Measurements from ENCODE around the gene HMBS.

DNA sequence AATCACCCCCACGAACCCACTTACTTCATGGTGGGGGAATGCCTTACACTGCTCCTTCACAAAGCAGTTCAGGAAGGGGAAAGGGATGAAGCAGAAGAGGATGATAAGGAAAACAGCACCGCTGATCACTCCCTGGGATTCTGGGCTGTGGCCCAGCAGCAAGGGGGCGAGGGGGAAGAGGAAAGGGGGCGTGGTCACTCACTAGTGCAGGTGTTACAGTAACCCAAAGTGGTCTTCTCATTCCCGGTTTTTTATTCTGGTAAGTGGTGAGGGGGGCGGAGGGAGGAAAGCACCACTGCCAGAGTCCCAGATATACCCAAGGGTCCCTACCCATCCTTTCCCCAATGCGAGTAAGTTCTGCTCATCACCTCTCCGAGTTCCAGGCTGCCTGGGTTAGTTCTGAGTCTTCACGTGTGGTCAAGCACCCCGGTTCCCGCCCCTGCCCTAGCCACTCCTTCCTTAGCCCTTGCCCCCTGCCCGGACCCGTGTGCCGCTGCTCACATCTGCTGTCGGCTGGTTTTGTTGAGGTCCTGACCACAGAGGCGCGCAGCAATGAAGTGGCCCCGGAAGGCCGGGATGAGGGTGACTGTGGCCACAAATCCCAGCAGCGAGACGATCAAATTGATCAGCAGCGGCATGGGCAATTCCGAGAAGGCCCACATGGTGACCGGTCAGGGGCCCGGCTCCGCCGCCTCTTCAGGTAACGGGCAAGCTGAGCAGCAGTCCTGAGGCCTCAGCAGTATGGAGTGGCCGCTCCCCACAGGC is 16.5 kb downstream of the HMBS start:
- no peak for TF ChIP-seq POLR2A (IDR thresholded peaks at IDR 0.05)
- TF ChIP-seq, protein P1, sequence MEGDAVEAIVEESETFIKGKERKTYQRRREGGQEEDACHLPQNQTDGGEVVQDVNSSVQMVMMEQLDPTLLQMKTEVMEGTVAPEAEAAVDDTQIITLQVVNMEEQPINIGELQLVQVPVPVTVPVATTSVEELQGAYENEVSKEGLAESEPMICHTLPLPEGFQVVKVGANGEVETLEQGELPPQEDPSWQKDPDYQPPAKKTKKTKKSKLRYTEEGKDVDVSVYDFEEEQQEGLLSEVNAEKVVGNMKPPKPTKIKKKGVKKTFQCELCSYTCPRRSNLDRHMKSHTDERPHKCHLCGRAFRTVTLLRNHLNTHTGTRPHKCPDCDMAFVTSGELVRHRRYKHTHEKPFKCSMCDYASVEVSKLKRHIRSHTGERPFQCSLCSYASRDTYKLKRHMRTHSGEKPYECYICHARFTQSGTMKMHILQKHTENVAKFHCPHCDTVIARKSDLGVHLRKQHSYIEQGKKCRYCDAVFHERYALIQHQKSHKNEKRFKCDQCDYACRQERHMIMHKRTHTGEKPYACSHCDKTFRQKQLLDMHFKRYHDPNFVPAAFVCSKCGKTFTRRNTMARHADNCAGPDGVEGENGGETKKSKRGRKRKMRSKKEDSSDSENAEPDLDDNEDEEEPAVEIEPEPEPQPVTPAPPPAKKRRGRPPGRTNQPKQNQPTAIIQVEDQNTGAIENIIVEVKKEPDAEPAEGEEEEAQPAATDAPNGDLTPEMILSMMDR (IDR thresholded peaks at IDR 0.05 in 4 of 5, conservative IDR thresholded peaks at IDR 0.05 in 1 of 5) = peak in 2 of 5 experiments; percentile 16 to 17

Data from gastrocnemius medialis (tissue), 4 donors.